OCI-LY3 (cell line): ENCODE results near the gene ADGRG7.

Experiments used
- H2AFZ ChIP-seq: fragments of 200-600, 300-600 bp; shearing (Covaris generic); 2 replicates; pipeline ENCODE4 v1.6.0; 2014; ENCODE audit warnings: antibody characterized with exemption, low read depth, low read length
- H3K27ac ChIP-seq: fragments of 200-600, 300-600 bp; sonication (generic); 2 replicates; pipeline ENCODE4 v1.5.1; 2014; ENCODE audit warnings: mild to moderate bottlenecking, low read length, moderate library complexity, mixed read lengths
- H3K27me3 ChIP-seq: fragments of 200-600, 300-600 bp; sonication (generic); 2 replicates; pipeline ENCODE4 v1.6.1; 2014; ENCODE audit warnings: low read depth, low read length, mixed read lengths
- H3K36me3 ChIP-seq: fragments of 200-600, 300-600 bp; sonication (generic); replicated peaks from 2 replicates; pipeline ENCODE3; 2014; ENCODE audit warnings: low read depth, low read length, mixed read lengths
- H3K4me1 ChIP-seq: fragments of 300-600, 200-600 bp; sonication (generic); 2 replicates; pipeline ENCODE4 v1.6.1; 2014; ENCODE audit warnings: low read length, mixed read lengths
- H3K4me2 ChIP-seq: fragments of 200-600, 300-600 bp; sonication (generic); 2 replicates; pipeline ENCODE4 v1.6.1; 2014; ENCODE audit warnings: low read length, mixed read lengths
- H3K4me3 ChIP-seq: fragments of 300-600, 200-600 bp; sonication (generic); 2 replicates; pipeline ENCODE4 v1.5.1; 2014; ENCODE audit warnings: antibody characterized with exemption, mild to moderate bottlenecking, low read length, moderate library complexity
- H3K79me2 ChIP-seq: fragments of 300-600, 200-600 bp; shearing (Covaris generic); 2 replicates; pipeline ENCODE4 v1.6.1; 2014; ENCODE audit warnings: mild to moderate bottlenecking, low read length, mixed read lengths
- H3K9ac ChIP-seq: fragments of 300-600, 200-600 bp; shearing (Covaris generic); 2 replicates; pipeline ENCODE4 v1.6.0; 2014; ENCODE audit warnings: mild to moderate bottlenecking, low read length, moderate library complexity
- H3K9me3 ChIP-seq: fragments of 200-600, 300-600 bp; shearing (Covaris generic); 2 replicates; pipeline ENCODE4 v1.6.1; 2014; ENCODE audit warnings: low read length, mixed read lengths; ENCODE audit not compliant: insufficient read depth
- H4K20me1 ChIP-seq: fragments of 200-600, 300-600 bp; sonication (generic); 2 replicates; pipeline ENCODE4 v1.6.1; 2016; ENCODE audit warnings: low read length, mixed read lengths; ENCODE audit not compliant: insufficient read depth
- EZH2phosphoT487 ChIP-seq: fragments of 200-600 bp; shearing (Covaris generic); IDR thresholded peaks from 2 replicates; pipeline ENCODE4 v1.6.1; 2018; ENCODE audit warnings: antibody characterized with exemption, mixed run types, low read depth
- TF ChIP-seq, protein P1 (sequence below): fragments of 200-600, 300-600 bp; sonication (generic); IDR thresholded peaks from 2 replicates; pipeline ENCODE4 v1.5.1; 2014; ENCODE audit warnings: antibody characterized with exemption, low read length, low read depth

Gene ADGRG7

GRCh38 chr3:100709842-100710260, 100.5 kb downstream of the ADGRG7 start:
- H3K79me2 ChIP-seq = peaks cover 55% of the 10 kb centered on the region
- peak overlapping the region; percentile 84 for H3K27ac ChIP-seq
- H3K27me3 ChIP-seq = no peaks in the 10 kb centered on the region
- peaks cover 46% of the 10 kb centered on the region for H4K20me1 ChIP-seq
- no peaks in the 10 kb centered on the region for H3K9me3 ChIP-seq
- TF ChIP-seq, protein P1, sequence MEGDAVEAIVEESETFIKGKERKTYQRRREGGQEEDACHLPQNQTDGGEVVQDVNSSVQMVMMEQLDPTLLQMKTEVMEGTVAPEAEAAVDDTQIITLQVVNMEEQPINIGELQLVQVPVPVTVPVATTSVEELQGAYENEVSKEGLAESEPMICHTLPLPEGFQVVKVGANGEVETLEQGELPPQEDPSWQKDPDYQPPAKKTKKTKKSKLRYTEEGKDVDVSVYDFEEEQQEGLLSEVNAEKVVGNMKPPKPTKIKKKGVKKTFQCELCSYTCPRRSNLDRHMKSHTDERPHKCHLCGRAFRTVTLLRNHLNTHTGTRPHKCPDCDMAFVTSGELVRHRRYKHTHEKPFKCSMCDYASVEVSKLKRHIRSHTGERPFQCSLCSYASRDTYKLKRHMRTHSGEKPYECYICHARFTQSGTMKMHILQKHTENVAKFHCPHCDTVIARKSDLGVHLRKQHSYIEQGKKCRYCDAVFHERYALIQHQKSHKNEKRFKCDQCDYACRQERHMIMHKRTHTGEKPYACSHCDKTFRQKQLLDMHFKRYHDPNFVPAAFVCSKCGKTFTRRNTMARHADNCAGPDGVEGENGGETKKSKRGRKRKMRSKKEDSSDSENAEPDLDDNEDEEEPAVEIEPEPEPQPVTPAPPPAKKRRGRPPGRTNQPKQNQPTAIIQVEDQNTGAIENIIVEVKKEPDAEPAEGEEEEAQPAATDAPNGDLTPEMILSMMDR = no peak
- TF ChIP-seq EZH2phosphoT487 = no peak
- peaks cover 30% of the 10 kb centered on the region for H3K36me3 ChIP-seq
- H3K4me2 ChIP-seq = peak overlapping the region; percentile 89
- H2AFZ ChIP-seq = no peak overlapping the region
- H3K4me3 ChIP-seq = peak overlapping the region; percentile 96
- peak overlapping the region; percentile 96 for H3K9ac ChIP-seq
- peaks cover 19% of the 10 kb centered on the region for H3K4me1 ChIP-seq

DNA sequence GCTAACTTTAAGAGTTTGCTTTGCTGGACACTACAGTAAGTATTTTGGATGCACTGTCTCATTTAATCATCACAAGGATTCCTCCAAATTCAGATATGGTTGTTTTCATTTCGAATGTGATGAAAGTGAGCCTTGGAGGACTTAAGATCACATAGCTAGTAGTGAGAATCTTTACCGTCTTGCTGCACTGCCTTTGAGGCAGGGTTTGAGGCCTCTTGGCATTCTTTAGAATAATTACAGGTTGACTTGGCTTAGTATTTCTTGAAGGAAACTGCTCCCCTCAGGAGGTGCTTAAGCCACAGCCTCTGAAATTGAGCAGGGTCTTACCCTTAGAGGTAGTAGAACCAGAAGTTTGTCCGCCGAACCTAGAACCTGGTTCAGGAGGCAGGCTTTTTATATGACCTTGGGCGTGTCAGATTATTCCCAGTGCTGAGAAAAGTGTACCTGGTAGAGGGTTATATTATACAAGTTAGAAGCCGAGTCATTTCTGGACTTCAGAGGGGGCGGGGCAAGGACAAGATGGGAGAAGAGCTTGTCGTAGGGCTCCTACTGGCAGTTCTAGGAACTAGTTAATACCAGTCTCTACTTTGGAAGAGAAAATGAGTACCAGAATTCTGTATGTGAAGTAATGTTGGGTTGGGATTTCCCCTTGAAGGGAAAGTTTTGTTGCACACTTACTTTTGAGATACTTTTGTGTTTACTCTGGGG, 101.0 kb downstream of the ADGRG7 start:
- Histone ChIP-seq H3K27me3 (no peaks in the 10 kb centered on the region), H3K27ac (peak overlapping the region; percentile 84), H3K36me3 (peaks cover 36% of the 10 kb centered on the region), H3K79me2 (peaks cover 60% of the 10 kb centered on the region), H3K9me3 (no peaks in the 10 kb centered on the region), H2AFZ (no peak overlapping the region), H4K20me1 (peaks cover 51% of the 10 kb centered on the region), H3K4me2 (peak overlapping the region; percentile 89), H3K4me1 (peaks cover 19% of the 10 kb centered on the region), H3K9ac (peak overlapping the region; percentile 96), H3K4me3 (peak overlapping the region; percentile 96)
- TF ChIP-seq, protein P1 = peak; percentile 30
- no peak for TF ChIP-seq EZH2phosphoT487

DNA sequence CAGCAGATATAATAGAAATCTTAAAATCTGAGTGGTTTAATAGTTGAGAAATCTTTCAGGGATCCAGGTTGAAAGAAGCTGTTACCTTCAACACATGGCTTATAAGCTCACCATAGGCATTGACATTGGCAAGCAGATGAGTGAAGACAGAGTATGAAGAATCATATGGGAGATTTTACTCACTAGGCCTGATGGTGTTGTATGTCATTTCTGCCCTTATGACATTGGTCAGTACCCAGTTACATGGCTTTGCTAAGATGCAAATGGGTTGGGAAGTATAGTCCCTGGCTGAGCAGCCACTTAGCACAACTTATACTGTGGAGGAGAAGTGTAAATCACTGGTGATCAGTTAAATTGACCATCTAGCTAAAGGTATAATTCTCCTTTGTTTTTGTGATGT, 105.8 kb downstream of the ADGRG7 start:
- H4K20me1 ChIP-seq = peaks cover 97% of the 10 kb centered on the region
- H3K4me2 ChIP-seq = no peak overlapping the region

DNA sequence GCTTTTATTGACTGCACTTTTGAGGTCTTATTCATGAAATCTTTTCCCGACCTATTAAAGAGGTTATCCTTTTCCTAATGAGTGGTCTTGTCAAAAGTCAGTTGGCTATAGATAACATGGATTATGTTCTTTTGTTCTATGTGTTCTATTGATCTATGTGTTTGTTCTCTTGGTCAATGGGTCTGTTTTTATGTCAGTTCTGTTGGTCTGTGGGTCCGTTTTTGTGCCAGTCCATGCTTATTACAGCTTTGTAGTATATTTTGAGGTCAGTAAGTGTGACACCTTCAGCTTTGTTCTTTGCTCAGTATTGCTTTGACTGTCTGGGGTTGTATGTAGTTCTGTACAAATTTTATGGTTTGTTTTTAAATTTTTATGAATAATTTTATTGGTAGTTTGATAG, 107.7 kb downstream of the ADGRG7 start:
- Histone ChIP-seq H3K4me3 (no peak overlapping the region), H3K79me2 (peaks cover 93% of the 10 kb centered on the region), H3K4me2 (no peak overlapping the region), H3K27me3 (no peaks in the 10 kb centered on the region), H3K9me3 (no peaks in the 10 kb centered on the region), H3K36me3 (peaks cover 71% of the 10 kb centered on the region), H3K9ac (no peak overlapping the region), H2AFZ (no peak overlapping the region), H3K4me1 (no peaks in the 10 kb centered on the region), H4K20me1 (peaks cover 87% of the 10 kb centered on the region), H3K27ac (no peak overlapping the region)
- TF ChIP-seq, protein P1 = no peak
- TF ChIP-seq EZH2phosphoT487 = no peak

More for the DNA sequence above, 105.8 kb downstream of the ADGRG7 start:
- H3K27me3 ChIP-seq = no peaks in the 10 kb centered on the region
- no peak for TF ChIP-seq EZH2phosphoT487
- TF ChIP-seq, protein P1 = no peak
- H3K4me1 ChIP-seq = peaks cover 10% of the 10 kb centered on the region
- H3K36me3 ChIP-seq = peaks cover 67% of the 10 kb centered on the region
- no peak overlapping the region for H3K4me3 ChIP-seq
- peaks cover 100% of the 10 kb centered on the region for H3K79me2 ChIP-seq
- no peaks in the 10 kb centered on the region for H3K9me3 ChIP-seq
- H2AFZ ChIP-seq = no peak overlapping the region
- H3K9ac ChIP-seq = no peak overlapping the region
- H3K27ac ChIP-seq = no peak overlapping the region
